ENCODE results near the gene NPAS3. TPM values are rescaled to one million over a fixed set of nuclear protein-coding genes. Genes with fewer than 3 reads are reported as not detected.

Gene NPAS3
- total and polyA plus RNA-seq, 2 of the 8 experiments (the other 6 are each of a cell fraction or from before 2014, with no cell fraction given): 0.11 to 0.60 TPM

GRCh38 chr14:33567731-33568130 lies 629.1 kb downstream of the NPAS3 start (continued):
- TF ChIP-seq TAF1 (IDR thresholded peaks at IDR 0.05; ENCODE audit: low read depth, low read length): no peak
- TF ChIP-seq SP4 (IDR thresholded peaks at IDR 0.05; ENCODE audit: low read length): no peak
- TF ChIP-seq CHD1 (IDR thresholded peaks at IDR 0.05; ENCODE audit: low read depth, low read length): no peak

Data from H1 (cell line).